Activated B cell treated with CpG ODN at 0.5 μM for 24 hours (primary cell): ENCODE measurements around the gene EPN2. TPM values are rescaled to one million over a fixed set of nuclear protein-coding genes. Genes with fewer than 3 reads are reported as not detected.

Source experiments
- ATAC-seq: fragments of 200-7000 bp; cut with Tn5 transposase; one replicate; pipeline ENCODE4 v1.10.0; 2021; ENCODE audit warnings: low read depth, mild to moderate bottlenecking, moderate library complexity
- CTCF ChIA-PET: fragments of 350-600 bp; sonication (Branson Sonifier 250); formaldehyde crosslinking; loops from one replicate; lab custom pipeline; 2021; ENCODE audit warnings: antibody characterized with exemption; lab: Charles Lee
- POLR2A ChIA-PET: fragments of 350-600 bp; sonication (Branson Sonifier 250); formaldehyde crosslinking; loops from one replicate; lab custom pipeline; 2021; ENCODE audit warnings: antibody characterized with exemption; lab: Charles Lee
- DNase-seq: peaks from one replicate; pipeline ENCODE4 v3.0.0; 2022
- H3K27ac Mint-ChIP-seq: one replicate; pipeline ENCODE4 v1.8.0; 2020; ENCODE audit warnings: mixed read lengths
- H3K27me3 Mint-ChIP-seq: one replicate; pipeline ENCODE4 v1.8.0; 2021; ENCODE audit warnings: mixed read lengths
- H3K36me3 Mint-ChIP-seq: one replicate; pipeline ENCODE4 v1.8.0; 2021; ENCODE audit warnings: low read depth, mixed read lengths
- H3K4me1 Mint-ChIP-seq: one replicate; pipeline ENCODE4 v1.8.0; 2021; ENCODE audit warnings: mixed read lengths
- H3K4me3 Mint-ChIP-seq: one replicate; pipeline ENCODE4 v1.8.0; 2020; ENCODE audit warnings: mild to moderate bottlenecking, mixed read lengths
- H3K9me3 Mint-ChIP-seq: one replicate; pipeline ENCODE4 v1.8.0; 2020; ENCODE audit warnings: mixed read lengths
- intact Hi-C: fragments of 100-400 bp; cut with micrococcal nuclease; formaldehyde crosslinking; loops from one replicate; pipeline ENCODE4 v1.15.1; 2024
- total RNA-seq: library from RNA; stranded (reverse); gene quantifications from 2 replicates; pipeline ENCODE4 v1.2.3, GENCODE V29; 2022
- TF ChIP-seq, protein P1 (sequence below): fragments of 200-600 bp; IDR thresholded peaks from one replicate; pipeline ENCODE4 v1.8.0; 2022; ENCODE audit warnings: antibody characterized with exemption, mild to moderate bottlenecking

The EPN2 gene
- total RNA-seq, 1 donor from 2014 or later = 16.6 TPM

DNA sequence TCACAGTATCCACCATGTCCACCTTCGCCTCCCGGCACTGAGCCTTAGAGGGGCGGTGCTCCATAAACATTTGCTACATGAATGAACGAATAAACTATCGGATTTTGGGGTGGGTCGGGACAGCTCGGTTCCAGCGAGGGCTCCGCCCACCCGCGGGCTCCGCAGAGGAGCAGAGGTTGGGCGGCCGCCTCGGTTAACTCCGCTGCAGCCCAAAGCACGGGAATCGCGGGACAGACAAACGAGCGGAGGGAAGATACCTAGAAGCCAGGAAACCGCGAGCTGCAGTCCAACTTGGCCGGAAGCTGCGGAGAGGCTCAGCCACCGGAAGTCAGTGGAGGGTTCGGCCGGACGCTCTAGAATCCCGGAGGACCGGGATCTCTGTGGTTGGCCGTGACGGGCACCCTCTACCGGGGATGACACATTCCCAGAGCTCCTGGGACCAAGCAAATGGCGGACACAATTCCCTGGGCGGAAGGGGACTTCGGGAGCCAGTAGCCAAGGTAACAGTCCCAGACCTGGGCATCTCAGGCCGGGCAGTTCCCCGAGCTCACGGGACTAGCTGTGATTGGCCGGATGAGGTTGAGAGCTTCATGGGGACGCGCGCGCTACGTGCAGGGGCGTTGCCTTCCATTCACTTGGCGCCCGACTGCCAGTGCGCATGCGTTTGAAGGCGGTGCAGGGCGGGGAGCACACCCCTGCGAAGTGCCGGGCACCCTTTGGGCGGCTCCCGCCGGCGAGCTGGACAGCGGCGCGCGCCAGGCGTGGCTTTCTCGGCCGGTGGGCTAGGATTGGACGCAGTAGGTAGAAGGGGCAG lies 140.6 kb downstream of the EPN2 start:
- TF ChIP-seq, protein P1, sequence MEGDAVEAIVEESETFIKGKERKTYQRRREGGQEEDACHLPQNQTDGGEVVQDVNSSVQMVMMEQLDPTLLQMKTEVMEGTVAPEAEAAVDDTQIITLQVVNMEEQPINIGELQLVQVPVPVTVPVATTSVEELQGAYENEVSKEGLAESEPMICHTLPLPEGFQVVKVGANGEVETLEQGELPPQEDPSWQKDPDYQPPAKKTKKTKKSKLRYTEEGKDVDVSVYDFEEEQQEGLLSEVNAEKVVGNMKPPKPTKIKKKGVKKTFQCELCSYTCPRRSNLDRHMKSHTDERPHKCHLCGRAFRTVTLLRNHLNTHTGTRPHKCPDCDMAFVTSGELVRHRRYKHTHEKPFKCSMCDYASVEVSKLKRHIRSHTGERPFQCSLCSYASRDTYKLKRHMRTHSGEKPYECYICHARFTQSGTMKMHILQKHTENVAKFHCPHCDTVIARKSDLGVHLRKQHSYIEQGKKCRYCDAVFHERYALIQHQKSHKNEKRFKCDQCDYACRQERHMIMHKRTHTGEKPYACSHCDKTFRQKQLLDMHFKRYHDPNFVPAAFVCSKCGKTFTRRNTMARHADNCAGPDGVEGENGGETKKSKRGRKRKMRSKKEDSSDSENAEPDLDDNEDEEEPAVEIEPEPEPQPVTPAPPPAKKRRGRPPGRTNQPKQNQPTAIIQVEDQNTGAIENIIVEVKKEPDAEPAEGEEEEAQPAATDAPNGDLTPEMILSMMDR = no peak
- no peaks in the 10 kb centered on the region for H3K27me3 Mint-ChIP-seq

DNA sequence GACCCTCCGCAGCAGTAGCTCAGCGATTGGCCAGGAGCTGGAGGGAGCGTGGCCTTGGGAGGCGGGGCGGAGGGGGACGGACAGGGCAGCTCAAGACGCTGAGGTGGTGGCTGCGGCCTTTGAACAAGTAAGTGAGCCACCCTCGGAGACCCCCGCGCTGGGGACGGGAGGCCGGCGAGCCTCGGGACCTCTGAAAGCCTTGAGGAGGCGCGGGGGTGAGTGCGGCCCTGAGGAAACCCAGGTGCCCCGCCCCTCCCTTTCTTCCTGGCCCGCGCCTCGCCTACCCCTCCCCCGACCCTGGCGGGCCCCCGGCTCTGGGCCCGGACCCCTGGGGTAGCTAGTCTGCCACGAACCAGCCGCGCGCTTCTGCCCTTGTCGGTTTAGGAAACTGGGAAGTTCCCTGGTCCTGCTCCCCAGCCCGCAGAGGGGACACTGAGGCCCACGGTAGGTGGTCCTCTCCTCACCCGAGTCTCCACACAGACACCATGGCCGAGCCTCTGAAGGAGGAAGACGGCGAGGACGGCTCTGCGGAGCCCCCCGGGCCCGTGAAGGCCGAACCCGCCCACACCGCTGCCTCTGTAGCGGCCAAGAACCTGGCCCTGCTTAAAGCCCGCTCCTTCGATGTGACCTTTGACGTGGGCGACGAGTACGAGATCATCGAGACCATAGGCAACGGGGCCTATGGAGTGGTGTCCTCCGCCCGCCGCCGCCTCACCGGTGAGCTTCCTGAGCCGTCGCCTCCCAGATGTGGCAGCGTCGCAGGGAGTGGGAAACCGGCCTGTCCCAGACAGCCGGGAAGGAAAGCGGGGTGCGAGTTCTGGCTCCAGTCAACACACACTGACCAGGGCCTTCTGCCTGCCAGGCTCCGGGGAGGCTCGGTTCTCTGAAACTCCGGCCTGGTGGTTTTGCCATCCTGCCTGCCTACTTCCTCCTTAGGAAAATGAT lies 141.5 kb downstream of the EPN2 start, which contains the start of gene MAPK7:
TSS of gene MAPK7 (plus strand) at position 83 of the 945 bp plus-strand sequence. CDS start at position 486, 403 bp downstream.
- H3K4me1 Mint-ChIP-seq = peaks cover 27% of the 10 kb centered on the region
- peak within 1 kb of the TSS; percentile 99 for H3K27ac Mint-ChIP-seq
- DNase-seq = no peak
- peaks cover 49% of the 10 kb centered on the region for H3K36me3 Mint-ChIP-seq
- TF ChIP-seq, protein P1 = no peak
- intact Hi-C loops = loop anchor here (1.0 to 10.0 kb wide), 7 partner anchors 16 to 1906 kb away; partner anchors contain the start of genes ALDH3A2, B9D1 and MAP2K3
- peak within 1 kb of the TSS; percentile 100 for H3K4me3 Mint-ChIP-seq
- ChIA-PET CTCF (interaction anchor here (0.7 to 2.9 kb wide), 9 partner anchors 10 to 384 kb away, joined by 3 to 50 read pairs (median 3); partner anchors contain the start of genes ALDH3A2 and B9D1), POLR2A (interaction anchor here (0.5 to 2.2 kb wide), 18 partner anchors 16 to 1987 kb away, joined by 3 to 38 read pairs (median 4); partner anchors contain the start of genes AKAP10, ALDH3A2, ALKBH5 and B9D1)
- ATAC-seq = peak; percentile 12
- H3K27me3 Mint-ChIP-seq = no peaks in the 10 kb centered on the region
- no peaks in the 10 kb centered on the region for H3K9me3 Mint-ChIP-seq

More for the DNA sequence above, 140.6 kb downstream of the EPN2 start:
- DNase-seq (peak; percentile 93), ATAC-seq (peak; percentile 95)
- Mint-ChIP-seq H3K4me1 (peaks cover 31% of the 10 kb centered on the region), H3K9me3 (no peaks in the 10 kb centered on the region), H3K36me3 (peaks cover 41% of the 10 kb centered on the region), H3K4me3 (peak overlapping the region; percentile 100), H3K27ac (peak overlapping the region; percentile 99)
- intact Hi-C loops = loop anchor here (1.0 to 10.0 kb wide), 9 partner anchors 16 to 1907 kb away; partner anchors contain the start of genes ALDH3A2, B9D1 and MAP2K3
- ChIA-PET CTCF (interaction anchor here (0.7 to 2.9 kb wide), 9 partner anchors 11 to 385 kb away, joined by 3 to 50 read pairs (median 3); partner anchors contain the start of genes ALDH3A2 and B9D1), POLR2A (interaction anchor here (0.5 to 2.2 kb wide), 21 partner anchors 13 to 1986 kb away, joined by 3 to 38 read pairs (median 3); partner anchors contain the start of genes AKAP10, ALDH3A2, ALKBH5 and B9D1)

DNA sequence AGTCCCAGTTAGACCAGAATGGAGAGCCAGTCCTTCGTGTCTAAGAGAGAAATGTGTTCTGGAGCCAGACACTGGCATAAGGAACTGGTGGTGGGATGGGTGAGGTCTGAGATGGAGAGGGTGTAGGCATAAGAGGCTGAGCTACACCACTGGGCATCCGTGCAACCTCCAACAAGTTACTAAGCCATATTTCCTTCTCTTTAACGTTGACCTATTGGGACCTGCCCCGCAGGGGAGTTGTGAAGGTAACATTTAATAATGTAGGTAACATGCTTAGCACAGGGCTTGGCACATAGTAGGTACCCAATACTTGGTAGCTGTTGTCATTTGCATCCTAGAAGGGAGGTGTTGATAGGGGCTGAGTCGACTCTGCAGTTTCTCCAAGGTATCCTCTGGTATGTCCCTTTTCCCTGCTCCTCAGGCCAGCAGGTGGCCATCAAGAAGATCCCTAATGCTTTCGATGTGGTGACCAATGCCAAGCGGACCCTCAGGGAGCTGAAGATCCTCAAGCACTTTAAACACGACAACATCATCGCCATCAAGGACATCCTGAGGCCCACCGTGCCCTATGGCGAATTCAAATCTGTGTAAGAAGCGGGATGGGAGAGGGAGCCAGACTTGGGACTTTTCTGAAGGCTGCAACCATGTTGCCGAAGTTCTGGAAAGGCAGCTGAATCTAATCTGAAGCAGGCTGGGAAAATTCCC lies 142.3 kb downstream of the EPN2 start:
- H3K27ac Mint-ChIP-seq = peak overlapping the region; percentile 30
- CTCF ChIA-PET = interaction anchor here (2.9 kb wide), 1 partner anchor 16 kb away, joined by 50 read pairs; the partner anchor contains the start of gene B9D1
- H3K36me3 Mint-ChIP-seq = peaks cover 56% of the 10 kb centered on the region
- H3K4me1 Mint-ChIP-seq = peaks cover 23% of the 10 kb centered on the region
- intact Hi-C loops = loop anchor here (5.0 to 10.0 kb wide), 6 partner anchors 68 to 1905 kb away; partner anchors contain the start of genes ALDH3A2 and MAP2K3
- H3K9me3 Mint-ChIP-seq = no peaks in the 10 kb centered on the region
- no peaks in the 10 kb centered on the region for H3K27me3 Mint-ChIP-seq
- DNase-seq (no peak), ATAC-seq (no peak)
- POLR2A ChIA-PET = no interaction called here
- peak overlapping the region; percentile 100 for H3K4me3 Mint-ChIP-seq
- TF ChIP-seq, protein P1 = no peak

DNA sequence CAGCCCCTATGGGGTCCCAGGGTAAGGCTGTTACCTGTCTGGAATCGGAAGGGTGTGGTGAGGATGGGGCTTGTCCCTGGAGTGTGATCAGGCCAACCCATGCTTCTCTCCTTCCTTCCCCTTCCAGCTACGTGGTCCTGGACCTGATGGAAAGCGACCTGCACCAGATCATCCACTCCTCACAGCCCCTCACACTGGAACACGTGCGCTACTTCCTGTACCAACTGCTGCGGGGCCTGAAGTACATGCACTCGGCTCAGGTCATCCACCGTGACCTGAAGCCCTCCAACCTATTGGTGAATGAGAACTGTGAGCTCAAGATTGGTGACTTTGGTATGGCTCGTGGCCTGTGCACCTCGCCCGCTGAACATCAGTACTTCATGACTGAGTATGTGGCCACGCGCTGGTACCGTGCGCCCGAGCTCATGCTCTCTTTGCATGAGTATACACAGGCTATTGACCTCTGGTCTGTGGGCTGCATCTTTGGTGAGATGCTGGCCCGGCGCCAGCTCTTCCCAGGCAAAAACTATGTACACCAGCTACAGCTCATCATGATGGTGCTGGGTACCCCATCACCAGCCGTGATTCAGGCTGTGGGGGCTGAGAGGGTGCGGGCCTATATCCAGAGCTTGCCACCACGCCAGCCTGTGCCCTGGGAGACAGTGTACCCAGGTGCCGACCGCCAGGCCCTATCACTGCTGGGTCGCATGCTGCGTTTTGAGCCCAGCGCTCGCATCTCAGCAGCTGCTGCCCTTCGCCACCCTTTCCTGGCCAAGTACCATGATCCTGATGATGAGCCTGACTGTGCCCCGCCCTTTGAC lies 143.5 kb downstream of the EPN2 start:
- H3K27ac Mint-ChIP-seq = no peak overlapping the region
- TF ChIP-seq, protein P1 = no peak

More for the DNA sequence above, 143.5 kb downstream of the EPN2 start:
- Mint-ChIP-seq H3K36me3 (peaks cover 65% of the 10 kb centered on the region), H3K27me3 (no peaks in the 10 kb centered on the region), H3K9me3 (no peaks in the 10 kb centered on the region), H3K4me3 (peak overlapping the region; percentile 26), H3K4me1 (peaks cover 19% of the 10 kb centered on the region)
- CTCF ChIA-PET = no interaction called here
- ATAC-seq = no peak
- intact Hi-C loops = no loop called here
- POLR2A ChIA-PET = no interaction called here
- no peak for DNase-seq
